Retinal pigment epithelial cell (primary cell): ENCODE measurements around the gene FLNB.

Source experiments
- DNase-seq: peaks from one replicate; pipeline ENCODE4 v3.0.0-alpha.2; 2010; ENCODE audit warnings: low read depth
- H3K4me3 ChIP-seq: 2 replicates; pipeline ENCODE4 v1.5.1; 2011; ENCODE audit warnings: mild to moderate bottlenecking, low read length, control low read depth, moderate library complexity
- TF ChIP-seq, protein P1 (sequence below): conservative IDR thresholded peaks from 2 replicates; pipeline ENCODE4 v1.5.1; 2011; ENCODE audit warnings: low read depth, low read length, control low read depth, inconsistent platforms

Gene FLNB

DNA sequence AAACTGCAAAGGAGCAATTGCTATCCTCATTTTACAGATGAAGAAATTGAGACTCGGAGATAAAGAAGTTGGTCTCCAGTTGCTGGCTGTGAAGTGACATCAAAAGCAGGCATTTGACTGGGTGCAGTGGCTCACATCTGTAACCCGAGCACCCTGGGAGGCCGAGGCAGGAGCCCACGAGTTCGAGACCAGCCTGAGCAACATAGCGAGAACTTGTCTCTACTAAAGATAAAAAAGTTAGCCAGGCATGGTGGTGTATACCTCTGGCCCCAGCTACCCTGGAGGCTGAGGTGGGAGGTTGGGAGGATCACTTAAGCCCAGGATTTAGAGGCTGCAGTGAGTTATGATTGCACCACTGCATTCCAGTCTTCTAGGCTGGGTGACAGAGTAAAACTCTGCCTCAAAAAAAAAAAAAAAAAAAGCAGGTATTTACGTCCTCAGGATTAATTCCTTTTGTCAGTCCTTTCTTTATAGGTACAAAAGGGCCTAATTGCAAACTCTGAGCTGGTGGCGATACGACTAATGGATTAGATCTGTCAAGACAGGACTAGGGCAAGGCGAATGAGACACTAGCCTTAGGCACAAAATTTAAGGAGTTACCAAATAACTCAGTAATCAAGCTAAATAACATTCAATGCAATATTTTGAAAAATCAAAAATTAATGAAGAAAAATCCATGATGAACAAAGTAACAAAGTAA is 208.4 kb downstream of the FLNB start:
- TF ChIP-seq, protein P1, sequence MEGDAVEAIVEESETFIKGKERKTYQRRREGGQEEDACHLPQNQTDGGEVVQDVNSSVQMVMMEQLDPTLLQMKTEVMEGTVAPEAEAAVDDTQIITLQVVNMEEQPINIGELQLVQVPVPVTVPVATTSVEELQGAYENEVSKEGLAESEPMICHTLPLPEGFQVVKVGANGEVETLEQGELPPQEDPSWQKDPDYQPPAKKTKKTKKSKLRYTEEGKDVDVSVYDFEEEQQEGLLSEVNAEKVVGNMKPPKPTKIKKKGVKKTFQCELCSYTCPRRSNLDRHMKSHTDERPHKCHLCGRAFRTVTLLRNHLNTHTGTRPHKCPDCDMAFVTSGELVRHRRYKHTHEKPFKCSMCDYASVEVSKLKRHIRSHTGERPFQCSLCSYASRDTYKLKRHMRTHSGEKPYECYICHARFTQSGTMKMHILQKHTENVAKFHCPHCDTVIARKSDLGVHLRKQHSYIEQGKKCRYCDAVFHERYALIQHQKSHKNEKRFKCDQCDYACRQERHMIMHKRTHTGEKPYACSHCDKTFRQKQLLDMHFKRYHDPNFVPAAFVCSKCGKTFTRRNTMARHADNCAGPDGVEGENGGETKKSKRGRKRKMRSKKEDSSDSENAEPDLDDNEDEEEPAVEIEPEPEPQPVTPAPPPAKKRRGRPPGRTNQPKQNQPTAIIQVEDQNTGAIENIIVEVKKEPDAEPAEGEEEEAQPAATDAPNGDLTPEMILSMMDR: no peak
- no peak for DNase-seq
- no peak overlapping the region for H3K4me3 ChIP-seq

DNA sequence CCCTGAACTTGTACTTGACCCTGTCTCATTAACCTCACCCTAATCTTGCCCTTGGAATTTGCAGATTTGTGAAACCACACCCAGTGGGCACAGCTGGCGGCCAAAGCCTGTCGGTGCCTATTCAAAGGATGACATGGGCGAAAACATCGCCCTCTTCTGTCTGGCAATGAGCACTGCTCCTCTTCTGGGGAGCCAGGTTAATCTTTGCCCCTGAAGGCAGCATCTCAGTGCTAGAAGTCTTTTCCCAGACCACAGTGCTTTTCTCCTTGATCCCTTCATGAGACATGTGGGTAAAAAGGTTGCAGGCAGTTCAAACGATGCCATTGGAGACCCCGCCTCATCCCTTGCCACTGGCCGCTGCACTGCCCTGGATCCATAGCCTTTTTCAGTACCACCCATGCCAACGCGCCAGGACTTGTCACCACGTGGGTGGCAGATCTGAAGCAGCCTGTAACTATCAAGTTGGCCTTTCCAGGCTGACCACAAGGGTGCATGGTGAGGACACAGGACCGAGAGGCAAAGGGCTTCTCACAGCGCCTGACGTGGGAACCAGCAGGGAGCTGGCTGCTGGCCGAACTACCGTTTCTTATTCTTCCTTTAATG is 209.1 kb downstream of the FLNB start:
- DNase-seq: peak; percentile 34
- H3K4me3 ChIP-seq: no peak overlapping the region
- TF ChIP-seq, protein P1: peak; percentile 91

DNA sequence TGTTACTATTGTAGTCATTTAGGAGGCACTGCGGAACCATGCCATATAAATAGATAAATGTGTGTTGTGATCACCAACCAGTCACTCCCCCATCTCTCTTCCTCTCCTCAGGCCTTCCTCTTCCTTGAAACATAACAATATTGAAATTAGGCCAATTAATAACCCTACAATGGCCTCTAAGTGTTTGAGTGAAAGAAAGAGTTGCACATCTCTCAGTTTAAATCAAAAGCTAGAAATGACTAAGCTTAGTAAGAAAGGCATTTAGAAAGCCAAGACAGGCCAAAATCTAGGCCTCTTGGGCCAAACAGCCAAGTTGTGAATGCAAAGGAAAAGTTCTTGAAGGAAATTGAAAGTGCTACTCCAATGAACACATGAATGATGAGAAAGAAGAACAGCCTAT is 210.7 kb downstream of the FLNB start:
- DNase-seq: no peak
- TF ChIP-seq, protein P1: no peak
- no peak overlapping the region for H3K4me3 ChIP-seq
